Embryonic facial prominence (tissue), 1 donor: ENCODE data around the gene SEMA3C.

Experiments used
- DNase-seq: peaks from one replicate; pipeline ENCODE4 v3.0.0-alpha.2; 2016; ENCODE audit errors: extremely low spot score

SEMA3C gene

DNA sequence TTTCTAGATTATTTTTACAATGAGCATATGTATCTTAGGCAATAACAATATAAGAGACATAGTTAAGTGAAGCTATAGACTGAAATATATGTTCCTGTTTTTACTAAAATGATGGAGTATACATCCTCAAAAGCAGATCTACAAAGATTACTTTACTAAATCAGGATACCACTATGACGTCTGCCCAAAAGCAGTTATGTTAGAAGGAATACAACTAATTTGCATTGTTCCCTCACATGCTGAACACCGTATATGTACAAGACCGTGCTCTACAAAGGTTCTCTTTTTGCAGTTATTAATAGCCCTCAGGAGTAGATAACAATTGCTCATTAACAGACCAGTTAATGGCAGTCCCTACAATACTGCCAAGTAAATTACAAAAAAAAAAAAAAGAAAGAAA lies 143.0 kb downstream of the SEMA3C start:
- no peak for DNase-seq

DNA sequence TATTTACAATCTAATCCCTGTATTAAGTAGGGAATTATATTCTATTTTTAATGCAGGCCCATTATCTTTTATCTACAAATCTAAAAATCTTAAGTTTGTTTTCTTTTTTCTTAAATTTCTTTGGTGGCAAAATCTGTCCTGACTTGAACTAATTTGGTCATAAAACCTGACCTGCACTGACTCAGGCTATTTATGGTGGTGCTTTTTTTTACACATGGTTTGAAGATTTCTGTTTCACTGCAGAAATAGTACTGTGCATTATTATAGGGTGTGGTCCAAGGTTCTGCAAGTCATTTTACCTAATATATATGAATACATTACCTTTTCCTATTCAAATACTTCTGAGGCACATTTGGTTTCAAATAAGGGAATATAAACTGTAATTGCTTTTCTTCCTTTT lies 143.4 kb downstream of the SEMA3C start:
- no peak for DNase-seq

GRCh38 chr7:80774843-80775242 lies 144.0 kb downstream of the SEMA3C start:
- DNase-seq = no peak

DNA sequence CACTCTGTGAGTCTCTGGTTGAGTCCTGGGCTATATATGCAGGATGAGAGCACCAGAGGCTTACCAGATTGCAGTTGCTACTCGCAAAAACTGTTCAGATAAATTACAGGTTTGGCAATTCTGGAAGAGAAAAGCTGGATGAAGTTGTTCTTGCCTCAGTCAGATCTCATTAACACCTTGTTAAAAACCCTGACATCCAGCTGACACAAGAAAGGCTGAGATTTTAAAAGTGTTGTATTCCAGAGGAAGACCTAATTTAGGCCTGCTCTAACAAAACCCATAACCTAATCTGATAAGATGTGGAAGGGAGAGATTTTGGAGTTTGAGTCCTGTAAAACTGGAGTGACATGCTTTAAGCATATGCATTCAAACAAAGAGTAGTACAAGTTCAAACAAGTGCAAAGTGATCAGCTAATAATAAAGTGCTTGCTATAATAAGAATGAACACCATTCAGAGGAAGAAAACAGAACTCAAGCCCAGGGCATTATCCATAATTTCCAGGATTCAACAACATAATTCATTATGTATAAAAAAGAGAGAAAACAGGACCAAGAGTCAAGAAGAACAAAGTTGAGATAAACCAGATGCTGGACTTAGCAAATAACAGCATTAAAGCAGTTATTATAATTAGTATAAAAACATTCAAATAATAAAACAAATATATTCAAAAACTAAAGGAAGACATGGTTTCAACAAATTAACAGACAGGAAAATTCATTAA lies 144.9 kb downstream of the SEMA3C start:
- DNase-seq = no peak

DNA sequence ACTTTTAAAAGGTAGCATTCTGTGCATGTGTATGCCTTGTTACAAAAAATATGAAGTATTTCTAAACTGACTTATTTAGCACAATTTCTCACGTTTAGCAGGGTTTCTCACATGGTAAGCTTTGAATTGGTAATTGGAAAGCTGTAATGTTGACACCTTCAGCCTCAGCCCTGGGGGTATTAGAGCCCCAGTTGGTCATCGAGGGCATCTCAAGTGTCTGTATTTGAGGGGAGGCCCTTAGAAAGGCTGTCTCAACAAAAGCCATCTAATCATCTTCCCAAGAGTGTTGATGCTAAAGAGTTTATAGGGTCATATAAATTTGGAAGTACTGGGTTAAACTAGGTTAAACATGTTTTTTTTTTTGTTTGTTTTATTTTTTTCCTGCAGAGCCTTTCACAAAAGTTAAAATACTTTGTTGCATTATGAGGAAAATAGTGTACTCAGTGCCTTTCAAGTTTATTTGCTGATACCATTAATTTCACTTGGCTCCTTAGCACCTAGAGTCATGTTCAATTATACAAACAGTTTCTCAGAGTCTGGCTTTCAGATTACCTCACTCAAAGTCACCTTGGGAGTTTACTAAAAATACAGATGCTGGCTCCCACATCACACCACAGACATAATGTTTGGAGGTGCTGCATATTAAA lies 146.4 kb downstream of the SEMA3C start:
- DNase-seq = no peak

GRCh38 chr7:80771523-80771922 lies 147.3 kb downstream of the SEMA3C start:
- DNase-seq = no peak

GRCh38 chr7:80770675-80771081 lies 148.2 kb downstream of the SEMA3C start:
- no peak for DNase-seq

- DNase-seq = no peak
Observed at GRCh38 chr7:80770061-80770460, 148.8 kb downstream of the SEMA3C start.

GRCh38 chr7:80768756-80769155 lies 150.1 kb downstream of the SEMA3C start:
- no peak for DNase-seq

DNA sequence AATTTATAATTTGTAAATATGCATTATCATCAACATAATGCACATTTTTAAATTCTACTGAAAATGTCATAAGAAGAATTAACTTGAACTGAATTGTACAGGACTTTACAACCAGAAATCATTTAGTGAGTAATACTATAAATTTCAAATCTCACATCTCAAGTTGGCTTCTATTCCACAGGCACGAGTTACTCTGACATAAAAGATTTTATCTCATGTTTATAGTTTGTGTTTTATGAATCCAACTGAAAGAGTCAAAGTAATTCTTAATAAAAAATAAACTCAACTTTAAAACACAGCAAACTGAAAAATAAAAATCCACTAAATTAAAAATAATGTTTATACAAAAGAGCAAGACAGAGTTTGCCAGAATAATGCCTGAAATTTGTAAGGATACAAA lies 151.2 kb downstream of the SEMA3C start:
- DNase-seq = no peak

GRCh38 chr7:80766724-80767123 lies 152.1 kb downstream of the SEMA3C start:
- DNase-seq = no peak

DNA sequence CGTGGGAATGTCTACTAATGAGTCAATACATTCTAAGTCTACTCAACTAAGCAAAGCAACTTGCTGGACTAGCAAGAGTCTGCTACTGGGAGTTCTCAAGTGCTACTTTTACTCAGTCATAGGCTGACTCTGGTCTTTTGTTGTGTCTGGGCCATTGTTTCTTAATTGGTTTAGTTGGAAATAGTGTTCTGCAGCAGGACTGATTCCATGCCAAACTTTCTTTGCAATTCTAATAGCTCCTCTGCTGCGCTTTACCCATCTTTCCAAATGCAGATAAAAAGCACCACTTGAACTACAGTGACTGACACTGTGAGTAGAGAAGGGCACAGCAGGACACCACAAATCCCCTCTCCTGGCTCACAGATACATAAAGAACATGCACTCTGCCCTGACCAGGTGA lies 154.7 kb downstream of the SEMA3C start:
- DNase-seq = no peak

- DNase-seq = no peak
Observed at GRCh38 chr7:80763704-80764103, 155.1 kb downstream of the SEMA3C start.

- DNase-seq = no peak
Observed at GRCh38 chr7:80763289-80763688, 155.6 kb downstream of the SEMA3C start.

GRCh38 chr7:80760292-80760691 lies 158.6 kb downstream of the SEMA3C start:
- DNase-seq = no peak

DNA sequence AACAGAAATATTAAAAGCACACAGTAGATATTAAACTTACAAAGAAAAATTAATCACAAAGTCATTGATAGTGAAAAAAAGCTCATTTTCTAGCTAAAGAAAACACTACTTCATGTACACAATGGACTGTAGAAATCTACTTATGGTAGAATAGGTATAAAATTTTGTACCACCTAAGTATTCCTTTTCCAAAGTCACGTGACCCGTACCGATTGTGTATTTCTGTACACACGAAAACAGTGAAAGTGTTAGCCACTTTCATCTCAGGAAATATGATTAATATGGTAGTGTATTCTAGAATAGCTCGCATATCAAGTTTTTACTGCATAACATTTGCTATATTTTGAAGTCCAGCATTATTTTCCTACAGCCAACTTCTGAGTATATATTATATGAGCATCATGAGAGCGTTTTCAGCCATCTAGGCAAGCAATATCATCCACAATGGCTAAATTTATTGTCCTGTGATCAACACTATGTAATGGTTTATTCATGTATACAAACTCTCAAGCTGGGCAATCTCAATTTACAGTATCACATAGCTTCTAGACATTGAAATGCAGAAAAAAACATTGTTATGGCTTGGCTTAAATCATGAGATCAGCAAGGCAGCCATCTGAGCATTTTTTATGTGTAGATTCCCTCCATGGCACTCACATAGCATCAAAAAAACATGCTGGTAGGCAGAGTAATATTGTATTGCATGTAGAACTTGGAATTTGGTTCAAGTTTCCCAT lies 165.7 kb downstream of the SEMA3C start:
- no peak for DNase-seq

GRCh38 chr7:80749270-80749669 lies 169.6 kb downstream of the SEMA3C start:
- no peak for DNase-seq

DNA sequence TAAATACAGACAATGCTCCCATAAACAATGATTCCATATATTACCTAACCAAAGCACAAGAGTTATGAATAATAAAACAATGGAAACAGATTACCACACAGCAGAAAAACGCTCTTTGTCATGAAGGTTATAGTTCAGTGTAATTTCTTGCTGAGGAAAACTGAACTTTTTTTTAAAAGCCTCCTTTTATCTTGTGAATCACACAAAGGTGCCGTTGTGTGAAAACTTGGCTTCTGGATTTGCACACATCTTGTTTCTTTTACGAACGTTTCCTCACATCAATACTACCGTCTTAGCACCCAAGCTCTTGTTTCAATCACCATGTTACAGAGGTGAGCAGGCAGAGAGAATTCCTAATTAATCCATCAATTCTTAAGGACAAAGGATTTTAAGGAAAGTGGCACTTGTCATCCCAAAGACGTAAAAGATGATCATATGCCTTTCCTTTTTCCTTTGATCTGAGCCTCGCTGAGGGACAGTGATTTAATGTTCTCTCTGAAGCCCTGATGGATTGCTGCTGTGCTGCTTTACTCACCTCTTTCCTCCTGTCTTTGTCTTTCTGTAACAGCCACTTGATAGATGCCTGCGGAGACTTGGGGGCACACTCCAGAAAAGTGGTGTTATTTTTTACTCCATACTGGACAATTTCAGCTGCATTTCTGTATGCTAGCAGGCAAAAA lies 170.3 kb downstream of the SEMA3C start:
- no peak for DNase-seq

DNA sequence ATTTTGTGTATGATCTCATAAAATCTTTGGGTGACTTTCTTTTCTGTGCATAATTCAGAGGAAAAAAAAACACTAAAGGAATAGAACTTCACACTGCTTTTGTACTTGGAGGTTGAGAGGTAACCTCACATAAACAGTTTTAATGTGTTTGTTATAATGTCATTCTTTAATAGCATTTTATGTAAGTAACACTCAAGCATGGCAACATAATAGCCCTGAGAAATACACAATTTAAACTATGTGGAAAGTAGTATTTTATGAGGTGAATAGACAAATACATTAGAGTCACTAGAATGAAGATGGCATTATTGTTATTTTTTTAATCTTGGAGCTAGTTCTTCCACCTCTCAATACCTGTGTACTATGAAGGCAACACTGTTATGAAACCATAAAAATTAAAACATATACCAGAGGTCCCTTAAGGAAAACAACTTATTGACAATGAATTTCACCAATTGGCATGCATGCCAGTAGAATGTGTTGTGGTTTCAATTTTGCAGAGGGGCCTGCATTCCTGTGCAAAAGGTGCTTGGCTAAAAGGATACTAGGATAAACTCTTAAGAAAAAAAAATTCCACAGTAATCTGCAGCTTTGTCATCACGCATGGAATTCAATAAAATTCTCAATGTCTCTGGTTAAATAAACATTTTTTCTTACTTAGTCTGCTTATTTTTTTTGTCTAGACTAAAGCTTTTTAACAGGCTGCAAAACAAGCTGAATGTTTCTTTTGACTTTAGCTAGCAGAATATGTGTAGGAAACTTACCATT lies 177.9 kb downstream of the SEMA3C start:
- no peak for DNase-seq

GRCh38 chr7:80736371-80737125 lies 182.3 kb downstream of the SEMA3C start:
- no peak for DNase-seq

DNA sequence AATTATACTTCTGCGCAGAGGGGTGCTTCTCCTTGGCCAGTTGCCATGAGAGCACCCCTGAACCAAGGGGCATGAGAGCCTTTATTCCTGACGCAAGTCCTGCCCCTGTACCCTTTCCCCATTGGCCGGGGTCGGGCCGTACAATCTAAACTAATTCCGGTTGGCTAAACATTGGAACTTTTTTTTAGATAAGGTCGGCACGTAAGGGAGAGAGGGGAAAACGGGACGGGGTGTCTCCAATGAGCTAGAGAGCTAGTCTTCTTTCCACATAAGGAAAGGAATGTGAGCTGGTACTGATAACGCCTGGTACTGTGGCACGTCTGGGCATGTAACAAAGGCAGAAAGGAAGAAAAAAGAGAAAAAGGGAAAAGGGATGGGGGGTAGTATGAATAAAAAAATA lies 183.5 kb downstream of the SEMA3C start:
- DNase-seq = no peak
